Large intestine (tissue), 3 donors: ENCODE data around the gene PLA1A. TPM values are rescaled to one million over a fixed set of nuclear protein-coding genes. Genes with fewer than 3 reads are reported as not detected.

ENCODE experiments used
- DNase-seq, 2 donors: peaks; one replicate each; pipeline versions ENCODE4 v3.0.0 to v3.0.0-alpha.2; 2013
- H3K27ac ChIP-seq: one replicate; pipeline ENCODE4 v1.5.1; 2013; ENCODE audit warnings: low read length
- H3K27me3 ChIP-seq: 2 replicates; pipeline ENCODE4 v1.6.1; 2013; ENCODE audit warnings: low read length; ENCODE audit not compliant: control insufficient read depth, insufficient read depth
- H3K36me3 ChIP-seq: 2 replicates; pipeline ENCODE4 v1.6.1; 2013; ENCODE audit warnings: low read length; ENCODE audit not compliant: control insufficient read depth, insufficient read depth
- H3K4me1 ChIP-seq: one replicate; pipeline ENCODE4 v1.6.1; 2013; ENCODE audit warnings: low read length; ENCODE audit not compliant: control insufficient read depth, insufficient read depth
- H3K4me3 ChIP-seq: one replicate; pipeline ENCODE4 v1.5.1; 2013; ENCODE audit warnings: low read length
- H3K9me3 ChIP-seq: one replicate; pipeline ENCODE4 v1.6.1; 2013; ENCODE audit warnings: mild to moderate bottlenecking, low read depth, low read length, moderate library complexity; ENCODE audit not compliant: control insufficient read depth
- WGBS: methylation state at CpG from one replicate; pipeline ENCODE4 v1.1.5; 2013; ENCODE audit warnings: low lambda C conversion rate; ENCODE audit not compliant: insufficient coverage; 5-methylcytosine and 5-hydroxymethylcytosine counted together
- polyA plus RNA-seq: library from polyadenylated mRNA; unstranded; fragments of 120-200 nt; gene quantifications from one replicate; pipeline ENCODE4 v1.2.1, GENCODE V29; 2013

PLA1A gene
- polyA plus RNA-seq, 1 donor = 9.3 TPM

- H3K4me1 ChIP-seq = peaks cover 3% of the 10 kb centered on the region
- no CpG with 5 or more reads among the region's 1 CpG for WGBS
- no peaks in the 10 kb centered on the region for H3K9me3 ChIP-seq
- no peak overlapping the region for H3K4me3 ChIP-seq
- no peaks in the 10 kb centered on the region for H3K27me3 ChIP-seq
- no peak overlapping the region for H3K27ac ChIP-seq
- no peaks in the 10 kb centered on the region for H3K36me3 ChIP-seq
- no peak for DNase-seq
These were observed 38.6 kb downstream of the PLA1A start for GRCh38 chr3:119636249-119636648.

GRCh38 chr3:119636891-119637611 is 39.4 kb downstream of the PLA1A start:
- peaks cover 3% of the 10 kb centered on the region for H3K4me1 ChIP-seq
- no peaks in the 10 kb centered on the region for H3K27me3 ChIP-seq
- H3K27ac ChIP-seq = no peak overlapping the region
- no CpG with 5 or more reads among the region's 4 CpGs for WGBS
- no peaks in the 10 kb centered on the region for H3K9me3 ChIP-seq
- no peak overlapping the region for H3K4me3 ChIP-seq
- no peaks in the 10 kb centered on the region for H3K36me3 ChIP-seq
- no peak for DNase-seq

DNA sequence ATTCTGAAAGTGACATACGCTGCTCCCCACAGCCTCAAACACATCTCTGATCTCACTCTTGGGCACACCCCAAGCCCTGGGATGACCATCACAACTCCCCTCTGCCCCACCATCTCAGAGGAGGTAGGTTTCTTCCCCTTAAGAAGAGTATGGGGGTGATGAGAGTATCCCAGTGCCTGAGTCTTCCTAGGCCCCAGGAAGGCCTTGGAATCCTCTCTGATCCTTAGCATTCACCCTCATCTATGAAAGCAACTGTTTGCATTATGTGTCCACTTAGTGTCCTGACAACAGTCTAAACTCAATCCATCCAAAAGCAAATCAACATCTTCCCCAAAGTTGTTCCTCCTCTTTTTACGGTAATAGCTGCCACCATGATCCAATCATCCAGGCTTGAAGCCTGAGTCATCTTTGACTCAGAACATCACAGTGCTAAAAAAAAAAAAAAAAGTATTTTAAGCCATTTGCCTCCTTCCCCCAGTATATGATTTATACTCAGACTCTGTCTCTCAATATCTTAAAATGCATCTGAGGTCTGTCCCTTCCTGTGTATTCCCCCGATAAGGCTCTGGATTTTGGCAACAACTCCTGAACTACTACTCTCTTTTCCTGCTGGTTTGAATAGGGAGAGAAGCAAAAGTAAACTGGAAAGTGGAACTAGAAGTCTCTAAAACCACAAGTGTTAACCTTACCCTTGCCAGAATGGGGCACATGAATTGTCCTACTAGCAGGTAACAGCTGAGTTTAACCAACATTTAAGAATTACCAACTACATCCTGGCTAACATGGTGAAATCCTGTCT is 40.2 kb downstream of the PLA1A start:
- no peak overlapping the region for H3K4me3 ChIP-seq

DNA sequence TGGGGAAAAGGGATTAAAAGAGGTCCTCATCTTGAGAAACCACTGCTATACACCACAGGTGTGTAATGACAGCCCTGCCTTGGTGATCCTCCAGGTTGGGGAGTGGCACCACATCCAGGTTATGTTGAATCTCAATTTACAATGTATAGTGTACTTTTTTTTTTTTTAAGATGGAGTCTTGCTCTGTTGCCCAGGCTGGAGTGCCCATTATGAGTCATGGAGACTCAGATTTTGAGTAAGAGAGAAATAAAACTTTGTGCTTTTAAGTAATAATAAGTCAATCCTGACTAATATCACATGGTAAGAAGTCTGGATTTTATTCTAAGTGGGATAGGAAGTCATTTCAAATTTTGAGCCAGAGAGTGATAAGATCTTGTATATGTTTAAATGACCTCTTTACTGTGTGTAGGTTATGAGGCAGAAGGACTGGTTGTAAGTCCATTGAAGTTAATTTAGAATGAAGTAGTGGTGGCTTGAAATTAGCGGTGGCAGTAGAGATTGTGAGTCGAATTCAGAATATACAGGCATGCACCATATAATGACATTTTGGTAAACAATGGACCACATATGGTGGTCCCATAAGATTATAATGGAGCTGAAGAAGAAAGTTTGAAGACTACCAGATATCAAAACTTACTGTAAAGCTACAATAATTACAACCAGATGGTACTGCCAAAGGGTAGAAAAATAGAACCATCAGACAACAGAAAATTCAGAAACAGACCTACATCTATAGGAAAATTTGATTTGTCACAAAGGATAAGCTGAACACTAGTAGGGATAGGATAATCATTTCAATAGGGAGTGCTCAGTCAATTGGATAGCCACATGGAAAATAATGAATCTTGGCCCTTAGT is 42.0 kb downstream of the PLA1A start:
- 100% methylated on average over 2 of the region's 2 CpGs for WGBS
- H3K27ac ChIP-seq = peak overlapping the region; percentile 31

More for the DNA sequence above, 40.2 kb downstream of the PLA1A start:
- H3K9me3 ChIP-seq = no peaks in the 10 kb centered on the region
- no peak overlapping the region for H3K27ac ChIP-seq
- peaks cover 3% of the 10 kb centered on the region for H3K4me1 ChIP-seq
- no peak for DNase-seq
- no peaks in the 10 kb centered on the region for H3K27me3 ChIP-seq
- WGBS = 60% methylated on average over 1 of the region's 3 CpGs
- peaks cover 2% of the 10 kb centered on the region for H3K36me3 ChIP-seq

GRCh38 chr3:119641416-119641815 is 43.7 kb downstream of the PLA1A start:
- no peaks in the 10 kb centered on the region for H3K27me3 ChIP-seq
- peaks cover 2% of the 10 kb centered on the region for H3K36me3 ChIP-seq
- no peak overlapping the region for H3K27ac ChIP-seq
- H3K4me1 ChIP-seq = peaks cover 3% of the 10 kb centered on the region
- no peaks in the 10 kb centered on the region for H3K9me3 ChIP-seq
- WGBS = 100% methylated on average over 1 of the region's 2 CpGs
- DNase-seq = no peak
- H3K4me3 ChIP-seq = no peak overlapping the region

More for the DNA sequence above, 42.0 kb downstream of the PLA1A start:
- no peaks in the 10 kb centered on the region for H3K9me3 ChIP-seq
- no peak overlapping the region for H3K4me3 ChIP-seq
- H3K36me3 ChIP-seq = peaks cover 2% of the 10 kb centered on the region
- H3K4me1 ChIP-seq = peaks cover 3% of the 10 kb centered on the region
- no peaks in the 10 kb centered on the region for H3K27me3 ChIP-seq
- DNase-seq = no peak

GRCh38 chr3:119642746-119643473 is 45.2 kb downstream of the PLA1A start:
- DNase-seq = no peak
- Histone ChIP-seq H3K4me3 (no peak overlapping the region), H3K4me1 (peaks cover 3% of the 10 kb centered on the region), H3K9me3 (no peaks in the 10 kb centered on the region), H3K27ac (no peak overlapping the region), H3K27me3 (no peaks in the 10 kb centered on the region), H3K36me3 (peaks cover 4% of the 10 kb centered on the region)
- 100% methylated on average over 1 of the region's 5 CpGs for WGBS

- Histone ChIP-seq H3K4me1 (peaks cover 2% of the 10 kb centered on the region), H3K9me3 (no peaks in the 10 kb centered on the region), H3K27ac (no peak overlapping the region), H3K4me3 (no peak overlapping the region), H3K36me3 (peaks cover 10% of the 10 kb centered on the region), H3K27me3 (no peaks in the 10 kb centered on the region)
- WGBS = no CpG with 5 or more reads among the region's 2 CpGs
- DNase-seq = no peak
These were observed 45.8 kb downstream of the PLA1A start for GRCh38 chr3:119643528-119643927.

- no peaks in the 10 kb centered on the region for H3K4me1 ChIP-seq
- peaks cover 11% of the 10 kb centered on the region for H3K36me3 ChIP-seq
These were observed 46.8 kb downstream of the PLA1A start for GRCh38 chr3:119644481-119644880.

GRCh38 chr3:119645813-119646212 is 48.1 kb downstream of the PLA1A start:
- H3K27me3 ChIP-seq = no peaks in the 10 kb centered on the region
- DNase-seq = peak; percentile 10 to 55
- no CpG with 5 or more reads among the region's 1 CpG for WGBS
- no peaks in the 10 kb centered on the region for H3K9me3 ChIP-seq
- no peaks in the 10 kb centered on the region for H3K4me1 ChIP-seq
- no peak overlapping the region for H3K27ac ChIP-seq
- no peak overlapping the region for H3K4me3 ChIP-seq
- H3K36me3 ChIP-seq = peaks cover 11% of the 10 kb centered on the region

More at GRCh38 chr3:119644481-119644880, 46.8 kb downstream of the PLA1A start:
- H3K9me3 ChIP-seq = no peaks in the 10 kb centered on the region
- H3K4me3 ChIP-seq = no peak overlapping the region
- H3K27ac ChIP-seq = no peak overlapping the region
- no peaks in the 10 kb centered on the region for H3K27me3 ChIP-seq
- 83% methylated on average over 1 of the region's 1 CpG for WGBS
- DNase-seq = no peak
